Measurements from ENCODE around the gene CSNK1D.

- TF ChIP-seq EZH2 (IDR thresholded peaks at IDR 0.05; ENCODE audit: borderline replicate concordance, control insufficient read depth, low read depth, low read length), result no peak
- TF ChIP-seq, protein P1, sequence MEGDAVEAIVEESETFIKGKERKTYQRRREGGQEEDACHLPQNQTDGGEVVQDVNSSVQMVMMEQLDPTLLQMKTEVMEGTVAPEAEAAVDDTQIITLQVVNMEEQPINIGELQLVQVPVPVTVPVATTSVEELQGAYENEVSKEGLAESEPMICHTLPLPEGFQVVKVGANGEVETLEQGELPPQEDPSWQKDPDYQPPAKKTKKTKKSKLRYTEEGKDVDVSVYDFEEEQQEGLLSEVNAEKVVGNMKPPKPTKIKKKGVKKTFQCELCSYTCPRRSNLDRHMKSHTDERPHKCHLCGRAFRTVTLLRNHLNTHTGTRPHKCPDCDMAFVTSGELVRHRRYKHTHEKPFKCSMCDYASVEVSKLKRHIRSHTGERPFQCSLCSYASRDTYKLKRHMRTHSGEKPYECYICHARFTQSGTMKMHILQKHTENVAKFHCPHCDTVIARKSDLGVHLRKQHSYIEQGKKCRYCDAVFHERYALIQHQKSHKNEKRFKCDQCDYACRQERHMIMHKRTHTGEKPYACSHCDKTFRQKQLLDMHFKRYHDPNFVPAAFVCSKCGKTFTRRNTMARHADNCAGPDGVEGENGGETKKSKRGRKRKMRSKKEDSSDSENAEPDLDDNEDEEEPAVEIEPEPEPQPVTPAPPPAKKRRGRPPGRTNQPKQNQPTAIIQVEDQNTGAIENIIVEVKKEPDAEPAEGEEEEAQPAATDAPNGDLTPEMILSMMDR (IDR thresholded peaks at IDR 0.05 in 2 of 3, conservative IDR thresholded peaks at IDR 0.05 in 1 of 3; ENCODE audit: control insufficient read depth in 2 of 3, extremely low read depth in 1 of 3, insufficient read depth in 1 of 3, low read depth in 3 of 3, low read length in 3 of 3), result no peak
- TF ChIP-seq, protein P2, sequence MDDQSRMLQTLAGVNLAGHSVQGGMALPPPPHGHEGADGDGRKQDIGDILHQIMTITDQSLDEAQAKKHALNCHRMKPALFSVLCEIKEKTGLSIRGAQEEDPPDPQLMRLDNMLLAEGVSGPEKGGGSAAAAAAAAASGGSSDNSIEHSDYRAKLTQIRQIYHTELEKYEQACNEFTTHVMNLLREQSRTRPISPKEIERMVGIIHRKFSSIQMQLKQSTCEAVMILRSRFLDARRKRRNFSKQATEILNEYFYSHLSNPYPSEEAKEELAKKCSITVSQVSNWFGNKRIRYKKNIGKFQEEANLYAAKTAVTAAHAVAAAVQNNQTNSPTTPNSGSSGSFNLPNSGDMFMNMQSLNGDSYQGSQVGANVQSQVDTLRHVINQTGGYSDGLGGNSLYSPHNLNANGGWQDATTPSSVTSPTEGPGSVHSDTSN (IDR thresholded peaks at IDR 0.05; ENCODE audit: insufficient replicate concordance, low read depth, low read length), result no peak
- no peak for TF ChIP-seq POLR2A (IDR thresholded peaks at IDR 0.05; ENCODE audit: low read depth, low read length)
- TF ChIP-seq MYC (IDR thresholded peaks at IDR 0.05; ENCODE audit: insufficient read depth, insufficient read length, insufficient replicate concordance, low read length, severe bottlenecking), result no peak
- no peak for TF ChIP-seq CBX5 (IDR thresholded peaks at IDR 0.05; ENCODE audit: low read depth)
- TF ChIP-seq, protein P3, sequence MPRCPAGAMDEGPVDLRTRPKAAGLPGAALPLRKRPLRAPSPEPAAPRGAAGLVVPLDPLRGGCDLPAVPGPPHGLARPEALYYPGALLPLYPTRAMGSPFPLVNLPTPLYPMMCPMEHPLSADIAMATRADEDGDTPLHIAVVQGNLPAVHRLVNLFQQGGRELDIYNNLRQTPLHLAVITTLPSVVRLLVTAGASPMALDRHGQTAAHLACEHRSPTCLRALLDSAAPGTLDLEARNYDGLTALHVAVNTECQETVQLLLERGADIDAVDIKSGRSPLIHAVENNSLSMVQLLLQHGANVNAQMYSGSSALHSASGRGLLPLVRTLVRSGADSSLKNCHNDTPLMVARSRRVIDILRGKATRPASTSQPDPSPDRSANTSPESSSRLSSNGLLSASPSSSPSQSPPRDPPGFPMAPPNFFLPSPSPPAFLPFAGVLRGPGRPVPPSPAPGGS (IDR thresholded peaks at IDR 0.05; ENCODE audit: borderline replicate concordance, insufficient read depth, low read depth, low read length, poor library complexity, severe bottlenecking), result no peak
- no peak for TF ChIP-seq CHD2 (IDR thresholded peaks at IDR 0.05; ENCODE audit: borderline replicate concordance, low read depth, low read length)
- no peak for TF ChIP-seq ATF7 (IDR thresholded peaks at IDR 0.05; ENCODE audit: low read depth)
- TF ChIP-seq ELK1 (IDR thresholded peaks at IDR 0.05; ENCODE audit: low read depth, low read length), result no peak
- TF ChIP-seq YY1 (IDR thresholded peaks at IDR 0.05; ENCODE audit: low read depth, low read length), result no peak
- TF ChIP-seq POLR2AphosphoS5 (IDR thresholded peaks at IDR 0.05; ENCODE audit: low read length), result no peak
- no peak for TF ChIP-seq RFX5 (IDR thresholded peaks at IDR 0.05; ENCODE audit: low read depth, low read length)
Measured at GRCh38 chr17:82214012-82214628, 59.4 kb downstream of the CSNK1D start.

All from GM12878 (cell line).